Stimulated activated CD4-positive, alpha-beta T cell treated with anti-CD3 and anti-CD28 coated beads, Interleukin-1b, Interleukin-23, amount 100 ng/mL, for 4 hours (primary cell): ENCODE data around the gene HTR3E.

Experiments
- DNase-seq, 2 donors: peaks; one replicate each; pipeline ENCODE4 v3.0.0-alpha.2; 2020; ENCODE audit warnings: low read depth in 2 of 2

Gene HTR3E

GRCh38 chr3:184155644-184156521, 59.0 kb downstream of the HTR3E start:
- peak in 1 of 2 donors; percentile 38 for DNase-seq

DNA sequence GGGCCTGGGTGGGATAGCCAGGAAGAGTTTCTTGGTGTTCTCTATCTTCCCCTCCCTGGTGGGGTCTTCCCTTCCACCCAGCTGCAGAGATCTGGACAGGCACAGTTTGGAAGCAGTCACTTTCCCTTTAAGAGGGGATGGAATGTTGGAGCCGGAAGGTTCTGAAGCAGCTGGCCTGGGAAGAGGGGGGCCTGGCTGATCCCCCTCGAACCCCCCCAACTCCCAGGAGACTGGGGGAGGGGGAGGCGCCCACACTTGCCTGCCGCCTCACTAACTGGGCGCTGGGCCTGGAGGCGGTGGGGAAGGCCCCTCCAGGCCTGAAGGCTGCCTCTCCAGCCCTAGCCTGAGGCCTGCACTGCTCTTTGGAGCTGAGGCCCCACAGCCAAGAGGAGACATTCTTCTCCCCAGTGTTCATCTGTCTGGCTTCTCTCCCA, 59.7 kb downstream of the HTR3E start:
- DNase-seq, result no peak
